C1 segment of cervical spinal cord (tissue), 14 donors: ENCODE results near the gene LRRC49.

Experiments
- DNase-seq, 14 donors: peaks; one replicate each; lab custom pipeline; 2025; lab: John Stamatoyannopoulos, UW

The LRRC49 gene

GRCh38 chr15:71049706-71050422 lies 157.2 kb downstream of the LRRC49 start:
- no peak for DNase-seq

DNA sequence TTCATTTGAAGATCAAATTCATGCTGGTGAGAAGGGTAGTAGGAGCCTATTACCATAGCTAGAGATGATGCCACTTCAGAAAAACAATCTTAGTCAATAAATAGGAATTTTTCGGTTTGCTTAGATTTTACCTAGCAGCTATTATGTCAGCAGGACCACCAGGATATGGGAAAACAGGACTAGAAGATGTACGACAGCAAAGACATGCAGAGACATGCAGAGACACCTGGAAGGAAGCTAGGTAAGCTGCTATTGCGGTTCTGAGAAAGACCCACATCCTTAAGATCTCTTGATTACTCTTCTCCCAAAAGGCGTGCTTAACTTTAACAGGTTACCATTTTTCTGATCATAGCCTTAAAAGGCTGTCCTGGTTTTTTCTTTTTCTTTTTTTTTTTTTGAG lies 157.8 kb downstream of the LRRC49 start:
- DNase-seq, result no peak

DNA sequence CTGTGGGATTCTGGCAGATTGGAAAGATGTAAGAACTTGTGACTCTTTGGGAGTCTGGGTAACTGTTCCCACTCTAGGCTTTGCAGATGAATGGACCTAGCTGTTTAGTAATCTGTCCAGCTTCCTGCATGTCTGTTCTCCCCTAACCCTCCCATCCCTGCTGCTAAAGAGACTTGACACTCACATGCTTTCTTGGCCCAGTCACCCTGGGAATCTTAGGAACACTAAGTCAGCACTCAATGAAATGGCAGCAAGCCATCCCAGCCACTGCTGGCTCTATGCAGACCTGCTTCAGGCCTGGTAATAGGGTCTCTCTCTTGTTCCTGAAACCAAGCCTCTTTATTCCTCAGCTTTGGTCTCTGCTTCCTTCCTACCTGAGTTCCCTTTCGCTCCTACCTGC lies 158.9 kb downstream of the LRRC49 start:
- peak in 6 of 14 donors; percentile 1 to 20 (median 9) for DNase-seq

DNA sequence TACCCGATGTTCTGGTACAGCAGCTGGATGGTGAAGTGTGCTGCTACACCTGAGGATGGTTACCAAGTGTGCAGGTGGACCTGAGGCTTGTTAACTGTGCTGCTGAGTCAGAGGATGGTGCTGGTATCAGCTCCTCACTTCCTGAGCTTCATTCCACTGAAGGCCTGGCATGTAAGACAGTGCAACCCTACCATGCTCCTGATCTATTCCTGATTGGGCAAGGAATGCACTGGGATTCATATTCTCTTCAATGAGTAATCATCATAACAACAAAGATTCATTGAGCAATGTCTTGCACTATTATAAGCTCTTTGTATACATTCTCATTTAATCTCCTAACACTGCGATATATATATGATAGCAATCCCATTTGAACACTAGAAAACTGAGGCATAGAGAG lies 159.7 kb downstream of the LRRC49 start:
- DNase-seq, result no peak

DNA sequence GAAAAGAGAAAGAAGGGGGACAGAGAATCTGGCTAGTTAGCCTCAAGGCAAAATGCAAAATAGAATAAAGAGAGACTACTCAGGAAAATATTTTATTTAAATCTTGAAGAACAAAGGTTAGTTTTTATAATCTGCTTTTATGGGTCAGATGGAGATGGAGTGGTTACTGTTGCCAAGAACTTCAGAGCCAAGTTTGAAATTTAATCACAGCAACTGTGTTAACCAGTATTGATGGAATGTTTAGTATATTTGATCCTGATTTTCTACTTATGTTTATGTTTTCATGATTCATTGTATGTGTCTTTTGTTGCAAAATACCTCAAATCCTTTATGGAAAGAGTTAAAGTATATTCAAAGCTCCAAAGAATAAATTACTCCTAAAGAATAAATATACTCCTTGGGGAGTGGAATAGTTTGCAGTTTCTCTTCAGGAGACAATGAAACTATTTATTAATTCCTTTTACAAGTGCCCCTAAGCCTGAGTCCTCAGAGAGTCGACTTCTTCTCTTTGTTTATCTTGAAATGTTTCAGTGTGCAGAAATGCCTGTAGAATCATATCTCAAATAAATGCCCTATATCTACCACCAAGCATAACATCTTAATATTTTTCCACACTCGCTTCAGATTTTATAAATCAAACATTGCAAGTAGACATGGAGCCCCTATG lies 161.8 kb downstream of the LRRC49 start:
- no peak for DNase-seq

DNA sequence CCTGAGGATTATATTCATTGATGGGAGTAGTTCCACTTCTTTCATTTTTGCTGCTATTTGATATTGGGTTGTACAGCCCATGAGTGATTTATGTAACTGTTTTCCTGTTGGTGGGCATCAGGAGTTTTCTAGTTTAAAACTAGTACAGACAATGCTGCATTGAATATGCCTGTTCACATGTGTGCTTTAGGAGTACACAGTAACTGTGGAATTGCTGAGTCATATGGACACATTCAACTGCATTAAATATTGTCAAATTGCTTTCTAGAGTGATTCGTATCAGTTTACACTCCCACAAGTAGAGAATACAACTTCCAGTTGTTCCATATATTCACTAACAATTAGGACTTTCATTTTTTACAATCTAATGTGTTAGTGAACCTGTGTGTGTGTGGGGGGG lies 162.8 kb downstream of the LRRC49 start:
- no peak for DNase-seq

- DNase-seq, result no peak
Observed at GRCh38 chr15:71056111-71056510, 163.5 kb downstream of the LRRC49 start.

DNA sequence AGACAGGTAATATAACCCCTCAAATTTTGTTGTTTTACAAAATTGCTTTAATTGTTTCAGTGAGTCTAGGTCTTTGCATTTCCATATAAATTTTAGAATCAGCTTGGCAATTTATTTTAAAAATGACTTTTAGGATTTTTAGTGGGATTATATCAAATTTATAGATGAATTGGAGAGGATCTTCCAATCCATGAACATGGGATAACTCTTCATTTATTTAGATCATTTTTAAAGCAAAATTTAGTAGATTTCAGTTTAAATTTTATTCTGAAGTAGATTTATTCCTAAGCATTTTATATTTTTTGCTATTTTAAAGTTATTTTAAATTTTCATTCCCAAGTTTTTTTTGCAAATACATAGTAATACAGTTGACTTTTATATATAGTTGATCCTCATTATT lies 164.5 kb downstream of the LRRC49 start:
- DNase-seq, result no peak

GRCh38 chr15:71057581-71057980 lies 165.0 kb downstream of the LRRC49 start:
- DNase-seq, result no peak

GRCh38 chr15:71060983-71061382 lies 168.4 kb downstream of the LRRC49 start:
- DNase-seq, result no peak

DNA sequence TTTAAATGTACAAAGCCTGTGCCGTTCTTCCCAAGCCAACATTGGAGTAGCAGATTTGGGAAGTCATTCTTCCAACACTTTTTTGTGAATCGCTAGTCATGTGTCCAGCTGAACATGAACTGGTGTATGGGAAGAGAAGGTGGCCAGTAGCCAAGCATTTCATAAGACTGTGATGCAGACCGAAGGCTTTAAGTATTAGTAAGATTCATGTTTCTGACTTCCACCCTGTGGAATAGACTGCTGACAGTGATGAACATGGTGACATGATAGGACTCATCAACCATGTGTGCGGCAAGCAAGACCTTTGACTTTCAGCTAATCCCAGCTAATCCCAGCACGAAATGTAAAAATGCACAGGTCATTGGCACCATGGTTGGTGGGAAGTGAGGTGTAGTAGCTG lies 174.4 kb downstream of the LRRC49 start:
- DNase-seq, result no peak

DNA sequence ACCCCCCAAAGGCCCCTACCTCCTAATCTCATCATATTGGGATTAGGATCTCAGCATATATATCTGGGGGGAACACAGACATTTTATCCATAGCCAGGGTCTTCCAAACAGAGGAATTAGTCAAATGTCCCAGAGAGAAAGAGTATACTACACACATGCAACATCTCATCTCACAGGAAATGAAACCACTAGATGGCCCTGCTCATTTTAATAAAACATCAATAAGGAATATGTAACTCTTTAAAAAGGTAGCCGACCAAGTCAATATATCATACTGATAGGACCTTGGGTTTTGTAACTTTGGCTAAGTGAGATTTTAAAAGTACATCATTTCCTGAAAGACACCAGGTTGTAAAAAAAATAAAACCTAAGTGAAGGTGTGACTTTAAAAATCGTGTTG lies 177.1 kb downstream of the LRRC49 start:
- no peak for DNase-seq

DNA sequence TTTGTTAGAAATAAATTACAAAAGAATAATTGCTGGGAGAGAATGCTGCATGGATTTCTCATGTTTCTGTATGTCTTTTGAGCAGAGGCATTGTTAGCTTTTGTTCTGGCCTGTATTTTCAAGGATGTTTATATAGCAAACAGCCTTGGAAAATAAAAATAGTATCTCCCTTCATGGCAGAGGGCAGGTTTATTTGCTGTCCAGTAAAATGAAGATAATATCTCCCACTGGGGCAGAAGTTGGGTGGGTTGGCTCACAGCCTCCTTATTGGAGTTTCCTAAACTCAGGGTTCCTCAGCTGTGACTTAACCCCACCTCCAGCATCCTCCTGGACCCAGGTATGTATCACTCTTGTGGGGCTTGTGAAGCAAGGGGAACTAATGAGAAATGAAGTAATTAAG lies 178.9 kb downstream of the LRRC49 start:
- DNase-seq, result no peak

- no peak for DNase-seq
Observed at GRCh38 chr15:71072423-71072822, 179.8 kb downstream of the LRRC49 start.

- DNase-seq, result no peak
Observed at GRCh38 chr15:71078506-71079207, 186.0 kb downstream of the LRRC49 start.

GRCh38 chr15:71079208-71080044 lies 186.8 kb downstream of the LRRC49 start:
- no peak for DNase-seq

DNA sequence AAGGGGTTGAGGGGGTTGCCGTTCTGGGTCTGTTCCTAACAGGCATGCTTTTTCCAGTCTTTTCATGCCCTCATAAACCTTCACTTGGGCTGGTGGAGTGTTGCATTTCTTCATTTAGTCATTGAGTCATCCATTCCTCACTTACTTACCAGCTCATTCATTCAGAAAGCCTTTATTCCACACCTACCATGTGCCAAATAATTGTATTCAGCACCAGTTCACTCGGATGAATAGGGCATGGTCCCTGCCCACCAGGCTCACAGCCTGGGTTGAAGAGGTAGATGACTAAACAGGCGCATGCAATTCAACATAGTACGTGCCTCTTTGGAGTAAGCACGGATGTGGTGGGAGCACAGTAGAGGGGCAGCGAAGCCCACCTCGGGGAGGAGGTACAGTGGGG lies 187.5 kb downstream of the LRRC49 start:
- DNase-seq, result no peak

DNA sequence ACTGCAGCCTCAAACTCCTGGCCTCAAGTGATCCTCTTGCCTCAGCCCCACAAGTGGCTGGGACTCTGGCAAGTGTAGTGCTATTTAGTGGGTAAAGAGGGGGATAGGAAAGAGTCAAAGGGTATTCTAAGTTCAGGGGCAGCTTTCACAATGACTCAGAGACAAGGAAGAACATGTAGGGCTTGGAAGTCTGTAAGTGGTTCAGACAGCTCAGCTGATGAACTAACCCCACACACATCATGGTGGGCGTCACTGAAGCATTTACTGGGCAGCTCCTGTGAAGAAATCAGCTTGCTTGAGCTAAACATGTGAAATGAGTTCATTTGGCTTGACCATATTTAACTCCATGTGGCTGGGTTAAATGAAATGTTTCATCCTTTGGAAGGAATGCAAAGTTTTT lies 188.1 kb downstream of the LRRC49 start:
- no peak for DNase-seq

DNA sequence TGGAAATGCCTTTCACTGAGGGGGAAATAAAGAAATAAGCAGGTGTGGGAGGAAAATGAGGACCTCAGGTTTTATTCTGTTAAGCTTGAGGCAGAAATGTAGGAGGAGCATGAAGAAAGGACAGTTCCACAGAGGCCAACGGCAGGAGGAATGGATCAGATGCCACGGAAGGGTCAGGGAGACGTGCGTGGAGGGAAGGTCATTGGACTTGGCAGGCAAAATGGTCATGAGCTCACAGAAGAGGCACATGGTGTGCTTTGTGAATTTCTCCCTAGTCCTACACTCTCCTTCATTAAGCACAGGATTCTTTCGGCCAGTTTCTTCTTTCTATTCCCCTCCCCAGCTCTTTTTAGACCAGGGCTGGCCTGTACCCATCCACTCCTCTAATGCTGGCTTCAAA lies 190.2 kb downstream of the LRRC49 start:
- DNase-seq, result no peak

GRCh38 chr15:71083349-71083748 lies 190.7 kb downstream of the LRRC49 start:
- DNase-seq, result no peak

GRCh38 chr15:71084264-71084663 lies 191.6 kb downstream of the LRRC49 start:
- no peak for DNase-seq

- DNase-seq, result no peak
Observed at GRCh38 chr15:71085809-71086208, 193.2 kb downstream of the LRRC49 start.
